GM19099 (cell line): ENCODE data around the gene FAM76B.

Experiments used
- POLR2A ChIP-seq: IDR thresholded peaks from 3 replicates; pipeline ENCODE4 v1.6.1; 2011; ENCODE audit warnings: low read depth; ENCODE audit not compliant: insufficient read length; ENCODE audit errors: extremely low read depth

The FAM76B gene

GRCh38 chr11:95766701-95767100 is 22.9 kb downstream of the FAM76B start:
- TF ChIP-seq POLR2A, result no peak

- no peak for TF ChIP-seq POLR2A
Observed at GRCh38 chr11:95764267-95764898, 25.2 kb downstream of the FAM76B start.

- TF ChIP-seq POLR2A, result no peak
Observed at GRCh38 chr11:95762534-95762933, 27.0 kb downstream of the FAM76B start.

GRCh38 chr11:95760941-95761340 is 28.6 kb downstream of the FAM76B start:
- no peak for TF ChIP-seq POLR2A

GRCh38 chr11:95751515-95751914 is 38.1 kb downstream of the FAM76B start:
- no peak for TF ChIP-seq POLR2A

- no peak for TF ChIP-seq POLR2A
Observed at GRCh38 chr11:95750101-95750500, 39.5 kb downstream of the FAM76B start.

- no peak for TF ChIP-seq POLR2A
Observed at GRCh38 chr11:95739108-95739938, 50.3 kb downstream of the FAM76B start.

- no peak for TF ChIP-seq POLR2A
Observed at GRCh38 chr11:95736809-95737208, 52.8 kb downstream of the FAM76B start.

GRCh38 chr11:95736355-95736754 is 53.2 kb downstream of the FAM76B start:
- no peak for TF ChIP-seq POLR2A

GRCh38 chr11:95734009-95734572 is 55.5 kb downstream of the FAM76B start:
- no peak for TF ChIP-seq POLR2A

GRCh38 chr11:95732930-95733602 is 56.5 kb downstream of the FAM76B start:
- no peak for TF ChIP-seq POLR2A

- TF ChIP-seq POLR2A, result no peak
Observed at GRCh38 chr11:95729462-95729861, 60.1 kb downstream of the FAM76B start.

- no peak for TF ChIP-seq POLR2A
Observed at GRCh38 chr11:95728790-95729189, 60.8 kb downstream of the FAM76B start.

GRCh38 chr11:95728094-95728493 is 61.5 kb downstream of the FAM76B start:
- no peak for TF ChIP-seq POLR2A

GRCh38 chr11:95727620-95728019 is 62.0 kb downstream of the FAM76B start:
- TF ChIP-seq POLR2A, result no peak
